IMR-90 (cell line): ENCODE measurements around the gene RTRAF. TPM values are rescaled to one million over a fixed set of nuclear protein-coding genes. Genes with fewer than 3 reads are reported as not detected.

Experiments
- ATAC-seq: fragments of 200-7000 bp; cut with Tn5 transposase; 2 replicates; pipeline ENCODE4 v1.9.1; 2020; ENCODE audit warnings: low read depth, mild to moderate bottlenecking, moderate library complexity
- BruUV-seq: library from RNA; stranded (reverse); fragments of 400-500 nt; replicated peaks from 2 replicates; lab custom pipeline; 2021; lab: Mats Ljungman, UMichigan
- CTCF ChIA-PET: fragments of 300-600 bp; formaldehyde crosslinking; extraction: SDS; loops from one replicate; lab custom pipeline; 2021; ENCODE audit warnings: antibody characterized with exemption; lab: Yijun Ruan, JAX
- POLR2A ChIA-PET: fragments of 300-600 bp; sonication (Branson Sonifier 250); formaldehyde crosslinking; loops from one replicate; lab custom pipeline; 2022; ENCODE audit warnings: antibody characterized with exemption; ENCODE audit not compliant: unreplicated experiment; lab: Charles Lee
- DNase-seq: peaks from one replicate; pipeline ENCODE4 v3.0.0; 2013
- H2AFZ ChIP-seq: replicated peaks from 2 replicates; pipeline ENCODE3; 2013; ENCODE audit warnings: low read length, mild to moderate bottlenecking; ENCODE audit not compliant: poor library complexity
- H2AK5ac ChIP-seq: 2 replicates; pipeline ENCODE4 v1.6.1; 2013; ENCODE audit warnings: low read depth, low read length, inconsistent platforms
- H2AK9ac ChIP-seq: replicated peaks from 2 replicates; pipeline ENCODE3; 2013; ENCODE audit warnings: mild to moderate bottlenecking, low read depth, low read length, moderate library complexity; ENCODE audit not compliant: poor library complexity
- H2BK120ac ChIP-seq: 2 replicates; pipeline ENCODE4 v1.6.1; 2013; ENCODE audit warnings: low read depth, low read length, inconsistent platforms
- H2BK15ac ChIP-seq: 3 replicates; pipeline ENCODE4 v1.6.1; 2013; ENCODE audit warnings: low read depth, low read length, inconsistent platforms
- H2BK20ac ChIP-seq: 2 replicates; pipeline ENCODE4 v1.6.1; 2013; ENCODE audit warnings: low read depth, mild to moderate bottlenecking, inconsistent platforms, low read length, moderate library complexity
- H2BK5ac ChIP-seq: 2 replicates; pipeline ENCODE4 v1.6.1; 2013; ENCODE audit warnings: mild to moderate bottlenecking, low read depth, low read length, inconsistent platforms; ENCODE audit not compliant: poor library complexity, severe bottlenecking
- H3K14ac ChIP-seq: replicated peaks from 2 replicates; pipeline ENCODE4 v1.6.1; 2013; ENCODE audit warnings: low read depth, low read length, inconsistent platforms
- H3K18ac ChIP-seq: 2 replicates; pipeline ENCODE4 v1.6.1; 2013; ENCODE audit warnings: low read depth, low read length, control low read depth
- H3K23ac ChIP-seq: 2 replicates; pipeline ENCODE4 v1.6.1; 2013; ENCODE audit warnings: low read depth, low read length, inconsistent platforms
- H3K27ac ChIP-seq: 2 replicates; pipeline ENCODE4 v1.5.1; 2013; ENCODE audit warnings: mild to moderate bottlenecking, control low read depth, low read length; ENCODE audit not compliant: insufficient read depth
- H3K27me3 ChIP-seq: 2 replicates; pipeline ENCODE4 v1.6.1; 2013; ENCODE audit warnings: low read length; ENCODE audit not compliant: control insufficient read depth, insufficient read depth
- H3K36me3 ChIP-seq: 2 replicates; pipeline ENCODE4 v1.6.1; 2013; ENCODE audit warnings: low read length, mixed read lengths; ENCODE audit not compliant: control insufficient read depth, insufficient read depth
- H3K4ac ChIP-seq: 2 replicates; pipeline ENCODE4 v1.6.1; 2013; ENCODE audit warnings: low read depth, low read length, inconsistent platforms
- H3K4me1 ChIP-seq: 2 replicates; pipeline ENCODE4 v1.6.1; 2013; ENCODE audit warnings: low read length, mixed read lengths; ENCODE audit not compliant: control insufficient read depth, insufficient read depth
- H3K4me2 ChIP-seq: 2 replicates; pipeline ENCODE4 v1.6.1; 2013; ENCODE audit warnings: low read depth, mild to moderate bottlenecking, control low read depth, low read length, moderate library complexity
- H3K4me3 ChIP-seq: 2 replicates; pipeline ENCODE4 v1.5.1; 2013; ENCODE audit warnings: low read depth, mild to moderate bottlenecking, control low read depth, low read length, moderate library complexity; ENCODE audit not compliant: insufficient read depth
- H3K56ac ChIP-seq: 2 replicates; pipeline ENCODE4 v1.6.1; 2013; ENCODE audit warnings: low read length, inconsistent platforms; ENCODE audit not compliant: insufficient read depth; ENCODE audit errors: extremely low read depth
- H3K79me1 ChIP-seq, 2 experiments: 2 replicates each; pipeline ENCODE4 v1.6.1; 2013; ENCODE audit warnings: low read length in 2 of 2, inconsistent platforms in 1 of 2, low read depth in 1 of 2
- H3K9ac ChIP-seq: 2 replicates; pipeline ENCODE4 v1.6.1; 2013; ENCODE audit warnings: low read depth, low read length, control low read depth
- H3K9me1 ChIP-seq: 2 replicates; pipeline ENCODE4 v1.6.1; 2013; ENCODE audit warnings: low read length, inconsistent platforms; ENCODE audit not compliant: insufficient read depth
- H3K9me3 ChIP-seq: 2 replicates; pipeline ENCODE4 v1.6.1; 2013; ENCODE audit warnings: low read length; ENCODE audit not compliant: control insufficient read depth, insufficient read depth
- H4K20me1 ChIP-seq: 2 replicates; pipeline ENCODE4 v1.6.1; 2013; ENCODE audit warnings: low read length, inconsistent platforms; ENCODE audit not compliant: insufficient read depth
- H4K5ac ChIP-seq: 2 replicates; pipeline ENCODE4 v1.6.1; 2013; ENCODE audit warnings: mild to moderate bottlenecking, low read depth, low read length, control low read depth
- H4K8ac ChIP-seq, 2 experiments: 2 replicates each; pipeline ENCODE4 v1.6.1; 2013; ENCODE audit warnings: low read depth in 2 of 2, low read length in 2 of 2, control low read depth in 1 of 2, inconsistent platforms in 1 of 2
- H4K91ac ChIP-seq: 2 replicates; pipeline ENCODE4 v1.6.1; 2013; ENCODE audit warnings: low read depth, low read length, inconsistent platforms; ENCODE audit not compliant: insufficient read depth
- FOS ChIP-seq: fragments of 150-350 bp; IDR thresholded peaks from 2 replicates; pipeline ENCODE4 v1.6.1; 2016; ENCODE audit warnings: low read depth, low read length
- MAZ ChIP-seq: IDR thresholded peaks from 2 replicates; pipeline ENCODE4 v1.6.1; 2012; ENCODE audit warnings: low read depth, mild to moderate bottlenecking, low read length, improper control_type of control experiment, moderate library complexity, borderline replicate concordance
- NFE2L2 ChIP-seq: fragments of 150-350 bp; IDR thresholded peaks from 2 replicates; pipeline ENCODE4 v1.6.1; 2016; ENCODE audit warnings: low read depth, mild to moderate bottlenecking, low read length
- RAD21 ChIP-seq: IDR thresholded peaks from 2 replicates; pipeline ENCODE4 v1.6.1; 2012; ENCODE audit warnings: low read length, improper control_type of control experiment
- RFX5 ChIP-seq: IDR thresholded peaks from 2 replicates; pipeline ENCODE4 v1.8.0; 2012; ENCODE audit warnings: low read depth, mild to moderate bottlenecking, low read length, moderate library complexity
- WGBS, 2 experiments: methylation state at CpG; one replicate each; pipeline versions ENCODE4 v1.1.5 to v1.1.7; 2013; ENCODE audit warnings: missing lambda C conversion rate in 2 of 2; ENCODE audit not compliant: insufficient read length in 1 of 2; ENCODE audit errors: extremely low coverage in 2 of 2; 5-methylcytosine and 5-hydroxymethylcytosine counted together
- dilution Hi-C: fragments of 300-500 bp; cut with HindIII; formaldehyde crosslinking; loops from one replicate; pipeline ENCODE4 v1.14.3; 2018; ENCODE audit warnings: low sequenced_read_pairs; ENCODE audit not compliant: unreplicated experiment
- in situ Hi-C: fragments of 300-500 bp; cut with MboI; formaldehyde crosslinking; loops from 3 replicates; pipeline ENCODE4 v1.14.3; 2019; ENCODE audit warnings: low sequenced_read_pairs, inconsistent platforms, mixed read lengths
- intact Hi-C: fragments of 100-400 bp; cut with micrococcal nuclease; formaldehyde crosslinking; loops from 2 replicates; pipeline ENCODE4 v1.10.0; 2022
- polyA plus RNA-seq, 3 experiments: library from polyadenylated mRNA; depleted of rRNA; stranded (reverse); fragments of >200 nt; gene quantifications; 2 replicates each; pipeline ENCODE4 v1.2.3, GENCODE V29; 2012; ENCODE audit warnings: low replicate concordance in 1 of 3
- total RNA-seq: library from RNA; depleted of rRNA; stranded (reverse); fragments of >200 nt; gene quantifications from 2 replicates; pipeline ENCODE4 v1.2.3, GENCODE V29; 2012
- TF ChIP-seq, protein P1 (sequence below): fragments of 150-350 bp; IDR thresholded peaks from 2 replicates; pipeline ENCODE4 v1.6.1; 2016; ENCODE audit warnings: low read depth, mild to moderate bottlenecking, low read length, moderate library complexity, borderline replicate concordance
- TF ChIP-seq, protein P2 (sequence below): fragments of 150-350 bp; IDR thresholded peaks from 2 replicates; pipeline ENCODE4 v1.6.1; 2017; ENCODE audit warnings: mild to moderate bottlenecking, antibody characterized with exemption, low read length, low read depth

RTRAF gene
- total and polyA plus RNA-seq, 2 of the 4 experiments (the other 2 are of a cell fraction) = 53.2 to 102 TPM

DNA sequence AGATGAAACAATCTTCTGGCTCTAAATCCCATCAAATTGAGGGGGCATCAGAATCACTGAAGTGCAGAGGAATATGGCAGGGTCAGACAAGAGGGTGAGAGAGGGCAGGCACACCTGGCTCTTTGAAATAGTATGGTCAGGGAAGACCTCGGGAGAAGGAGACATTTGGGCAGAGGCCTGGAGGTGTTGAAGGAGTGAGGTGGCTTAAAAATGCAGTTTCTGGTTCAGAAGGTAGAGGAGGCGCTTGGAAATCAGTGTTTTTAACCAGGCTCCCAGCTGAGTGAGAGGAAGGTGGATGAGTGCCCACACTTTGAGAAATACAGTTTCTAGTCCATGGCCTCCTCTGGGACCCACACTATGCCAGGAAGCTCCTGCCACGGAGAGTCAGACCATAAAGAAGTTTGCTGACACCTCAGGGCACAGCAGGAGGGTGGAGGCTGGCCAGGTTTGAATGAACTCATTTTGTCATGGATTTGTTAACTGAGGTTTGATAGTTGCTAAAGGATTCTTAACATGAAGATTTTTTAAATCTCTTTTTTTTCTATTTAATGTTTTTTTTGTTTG is 59.4 kb downstream of the RTRAF start:
- Histone ChIP-seq H3K79me1 (peaks cover 21 to 80% of the 10 kb centered on the region in 2 experiments), H3K27ac (peak overlapping the region; percentile 37; the same call in 1 of the 2 replicates), H3K9me3 (no peaks in the 10 kb centered on the region), H3K56ac (no peak overlapping the region), H3K18ac (no peak overlapping the region), H4K8ac (peak overlapping the region in 1 of 2 experiments; percentile 5; a peak in 1 of 4 replicates), H3K4me3 (no peak overlapping the region), H3K4ac (peak overlapping the region; percentile 46; the same call in 1 of the 2 replicates), H2AK9ac (peak overlapping the region; percentile 22), H2BK120ac (peak overlapping the region; percentile 16; the same call in 1 of the 2 replicates), H3K4me2 (no peak overlapping the region), H4K91ac (peak overlapping the region; percentile 34), H4K5ac (no peak overlapping the region), H3K4me1 (peaks cover 59% of the 10 kb centered on the region), H3K9me1 (peaks cover 53% of the 10 kb centered on the region), H2BK5ac (no peak overlapping the region), H3K14ac (peak overlapping the region; percentile 61), H3K23ac (0 out of 2 replicates have a peak overlapping the region, but pooled peaks have one; percentile 48), H4K20me1 (peaks cover 68% of the 10 kb centered on the region), H3K9ac (no peak overlapping the region), H2AFZ (no peak overlapping the region), H2AK5ac (peak overlapping the region; percentile 63), H3K27me3 (no peaks in the 10 kb centered on the region), H2BK15ac (0 out of 3 replicates have a peak overlapping the region, but pooled peaks have one; percentile 16), H3K36me3 (peaks cover 54% of the 10 kb centered on the region), H2BK20ac (peak overlapping the region; percentile 35; the same call in 1 of the 2 replicates)
- DNase-seq (no peak), ATAC-seq (no peak)
- intact Hi-C loops (no loop called here), dilution Hi-C loops (no loop called here), in situ Hi-C loops (no loop called here)
- no TSS peak for BruUV-seq
- ChIA-PET CTCF (no interaction called here), POLR2A (no interaction called here)
- WGBS, 2 experiments = 50% methylated on average over 1 of the region's 3 CpGs; no CpG with 5 or more reads in 1 of the 2 experiments
- no peak for TF ChIP-seq MAZ
- no peak for TF ChIP-seq NFE2L2
- no peak for TF ChIP-seq FOS
- no peak for TF ChIP-seq RFX5
- no peak for TF ChIP-seq RAD21
- TF ChIP-seq, protein P1, sequence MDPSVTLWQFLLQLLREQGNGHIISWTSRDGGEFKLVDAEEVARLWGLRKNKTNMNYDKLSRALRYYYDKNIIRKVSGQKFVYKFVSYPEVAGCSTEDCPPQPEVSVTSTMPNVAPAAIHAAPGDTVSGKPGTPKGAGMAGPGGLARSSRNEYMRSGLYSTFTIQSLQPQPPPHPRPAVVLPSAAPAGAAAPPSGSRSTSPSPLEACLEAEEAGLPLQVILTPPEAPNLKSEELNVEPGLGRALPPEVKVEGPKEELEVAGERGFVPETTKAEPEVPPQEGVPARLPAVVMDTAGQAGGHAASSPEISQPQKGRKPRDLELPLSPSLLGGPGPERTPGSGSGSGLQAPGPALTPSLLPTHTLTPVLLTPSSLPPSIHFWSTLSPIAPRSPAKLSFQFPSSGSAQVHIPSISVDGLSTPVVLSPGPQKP = no peak
- TF ChIP-seq, protein P2, sequence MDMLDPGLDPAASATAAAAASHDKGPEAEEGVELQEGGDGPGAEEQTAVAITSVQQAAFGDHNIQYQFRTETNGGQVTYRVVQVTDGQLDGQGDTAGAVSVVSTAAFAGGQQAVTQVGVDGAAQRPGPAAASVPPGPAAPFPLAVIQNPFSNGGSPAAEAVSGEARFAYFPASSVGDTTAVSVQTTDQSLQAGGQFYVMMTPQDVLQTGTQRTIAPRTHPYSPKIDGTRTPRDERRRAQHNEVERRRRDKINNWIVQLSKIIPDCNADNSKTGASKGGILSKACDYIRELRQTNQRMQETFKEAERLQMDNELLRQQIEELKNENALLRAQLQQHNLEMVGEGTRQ = no peak
